ENCODE results near the gene EMC1. TPM values are rescaled to one million over a fixed set of nuclear protein-coding genes. Genes with fewer than 3 reads are reported as not detected.

Gene EMC1
- polyA plus RNA-seq, 2 of the 4 experiments (the other 2 are of a cell fraction): 25.8 to 32.2 TPM

DNA sequence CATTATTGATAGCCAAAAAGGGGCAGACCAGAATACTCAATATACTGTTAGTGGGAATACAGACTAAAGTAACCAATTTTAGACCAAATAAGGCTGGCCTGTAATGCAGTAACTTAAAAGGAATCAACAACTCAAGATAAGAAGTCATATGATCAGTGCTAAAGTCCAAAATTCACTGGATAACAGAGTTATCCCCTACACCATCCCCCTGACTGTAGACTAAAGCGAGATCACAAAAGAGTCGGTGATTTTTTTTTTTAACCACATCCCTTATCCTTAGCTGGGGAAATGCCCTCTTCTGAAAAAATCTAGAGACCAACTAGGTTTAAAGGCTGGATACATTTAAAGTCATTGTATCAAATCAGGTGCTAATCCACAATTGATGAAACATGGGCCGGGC, 48.9 kb downstream of the EMC1 start (continued):
- TF ChIP-seq REST (IDR thresholded peaks at IDR 0.05): no peak
- no peak for TF ChIP-seq NFE2L2 (conservative IDR thresholded peaks at IDR 0.05; ENCODE audit: low read length)
- TF ChIP-seq FOSB (CRISPR knock-in tag; IDR thresholded peaks at IDR 0.05): no peak
- no peak for TF ChIP-seq RARB (CRISPR knock-in tag; IDR thresholded peaks at IDR 0.05)
- TF ChIP-seq BHLHE40 (IDR thresholded peaks at IDR 0.05; ENCODE audit: low read depth, low read length): no peak
- TF ChIP-seq JUN (IDR thresholded peaks at IDR 0.05): no peak
- TF ChIP-seq TFCP2L1 (CRISPR knock-in tag; IDR thresholded peaks at IDR 0.05): no peak
- TF ChIP-seq ZFP36 (IDR thresholded peaks at IDR 0.05; ENCODE audit: borderline replicate concordance, partially characterized antibody): no peak
- no peak for TF ChIP-seq POLR2A (IDR thresholded peaks at IDR 0.05; ENCODE audit: low read length)
- no peak for TF ChIP-seq HES2 (IDR thresholded peaks at IDR 0.05)
- no peak for TF ChIP-seq HEYL (CRISPR knock-in tag; IDR thresholded peaks at IDR 0.05)

- CTCF ChIA-PET: interaction anchor here (1.5 to 2.5 kb wide), 2 partner anchors 17 to 21 kb away, joined by 3 to 6 read pairs; no protein-coding TSS in a partner anchor
- ATAC-seq: no peak
- no peak for DNase-seq (ENCODE audit: low read depth in 1 of 2, low spot score in 1 of 2)
- Histone ChIP-seq H3K4me1 (peaks cover 32% of the 10 kb centered on the region), H3K4me3 (no peak overlapping the region), H3K4me2 (no peak overlapping the region), H3K27ac (no peak overlapping the region), H3K9me3 (no peaks in the 10 kb centered on the region)
- TF ChIP-seq HOXB13 (CRISPR knock-in tag; IDR thresholded peaks at IDR 0.05; ENCODE audit: low read depth) (no peak), ZFP36 (IDR thresholded peaks at IDR 0.05; ENCODE audit: borderline replicate concordance, partially characterized antibody) (no peak), USF2 (IDR thresholded peaks at IDR 0.05) (no peak), POLR2AphosphoS2 (conservative IDR thresholded peaks at IDR 0.05; ENCODE audit: low read length) (no peak), CHD4 (IDR thresholded peaks at IDR 0.05; ENCODE audit: borderline replicate concordance) (no peak), EP300 (IDR thresholded peaks at IDR 0.05) (no peak), HDAC2 (IDR thresholded peaks at IDR 0.05) (no peak), GATA3 (IDR thresholded peaks at IDR 0.05; ENCODE audit: borderline replicate concordance) (no peak), BCL3 (IDR thresholded peaks at IDR 0.05) (no peak), MAZ (IDR thresholded peaks at IDR 0.05; ENCODE audit: borderline replicate concordance, low read depth, low read length) (no peak), SREBF2 (IDR thresholded peaks at IDR 0.05) (no peak), ZC3H11A (IDR thresholded peaks at IDR 0.05) (no peak), CEBPB (IDR thresholded peaks at IDR 0.05) (no peak), MAFK (IDR thresholded peaks at IDR 0.05; ENCODE audit: partially characterized antibody) (no peak), NR3C1 (IDR thresholded peaks at IDR 0.05) (no peak), SMC3 (IDR thresholded peaks at IDR 0.05) (no peak), HES2 (IDR thresholded peaks at IDR 0.05) (no peak), TFCP2L1 (CRISPR knock-in tag; IDR thresholded peaks at IDR 0.05) (no peak)
- TF ChIP-seq, protein P1, sequence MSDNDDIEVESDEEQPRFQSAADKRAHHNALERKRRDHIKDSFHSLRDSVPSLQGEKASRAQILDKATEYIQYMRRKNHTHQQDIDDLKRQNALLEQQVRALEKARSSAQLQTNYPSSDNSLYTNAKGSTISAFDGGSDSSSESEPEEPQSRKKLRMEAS (IDR thresholded peaks at IDR 0.05): no peak
- TF ChIP-seq, protein P2, sequence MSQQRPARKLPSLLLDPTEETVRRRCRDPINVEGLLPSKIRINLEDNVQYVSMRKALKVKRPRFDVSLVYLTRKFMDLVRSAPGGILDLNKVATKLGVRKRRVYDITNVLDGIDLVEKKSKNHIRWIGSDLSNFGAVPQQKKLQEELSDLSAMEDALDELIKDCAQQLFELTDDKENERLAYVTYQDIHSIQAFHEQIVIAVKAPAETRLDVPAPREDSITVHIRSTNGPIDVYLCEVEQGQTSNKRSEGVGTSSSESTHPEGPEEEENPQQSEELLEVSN (IDR thresholded peaks at IDR 0.05; ENCODE audit: borderline replicate concordance, low read depth): no peak
- 85% methylated on average over 4 of the region's 4 CpGs for WGBS (ENCODE audit: missing lambda C conversion rate)
- no peak for FAIRE-seq
- POLR2A ChIA-PET: no interaction called here
Measured at GRCh38 chr1:19199969-19200604, 51.2 kb downstream of the EMC1 start.

Measured in A549 (cell line).